ENCODE results near the gene PCED1B.

DNA sequence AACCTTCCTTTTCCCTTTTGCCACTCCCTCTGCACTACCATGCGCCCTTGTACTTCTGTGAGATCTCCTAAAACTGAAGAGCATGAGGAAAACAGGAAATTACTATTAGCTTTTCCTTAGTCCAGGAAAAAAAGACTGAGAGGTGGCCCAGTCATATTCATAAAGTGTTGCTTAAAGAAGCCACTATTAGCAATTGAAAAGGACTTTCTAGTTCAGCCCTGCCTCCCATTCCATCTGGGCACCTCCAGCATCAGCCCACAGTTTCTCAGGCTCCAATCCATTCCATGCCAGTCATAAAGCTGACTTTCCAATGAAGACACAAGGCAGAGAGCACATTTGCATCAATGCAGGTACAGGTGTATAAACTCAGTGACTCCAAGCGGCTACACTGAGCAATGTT lies 20.2 kb downstream of the PCED1B start:
- TF ChIP-seq CTCF (IDR thresholded peaks at IDR 0.05; ENCODE audit: insufficient read depth, low read length, poor library complexity, severe bottlenecking) (no peak), EZH2phosphoT487 (conservative IDR thresholded peaks at IDR 0.05; ENCODE audit: low read length) (no peak)
